Thyroid gland (tissue), 4 donors: ENCODE results near the gene OR6C6.

ENCODE experiments used
- POLR2A ChIP-seq, 2 donors: fragments of 450-650 bp; IDR thresholded peaks; one replicate each; pipeline ENCODE4 v1.6.1; 2017; ENCODE audit warnings: antibody characterized with exemption in 2 of 2, mild to moderate bottlenecking in 2 of 2, moderate library complexity in 1 of 2
- TF ChIP-seq, protein P1 (sequence below), 6 experiments: fragments of 200-600 bp in 3 of 6; fragments of 450-650 bp in 3 of 6; sonication (generic) in 3 of 6; IDR thresholded peaks; one replicate each; pipeline ENCODE4 v1.5.1; 2016 to 2019; ENCODE audit warnings: antibody characterized with exemption in 6 of 6, mild to moderate bottlenecking in 2 of 6, inconsistent platforms in 1 of 6, moderate library complexity in 1 of 6

DNA sequence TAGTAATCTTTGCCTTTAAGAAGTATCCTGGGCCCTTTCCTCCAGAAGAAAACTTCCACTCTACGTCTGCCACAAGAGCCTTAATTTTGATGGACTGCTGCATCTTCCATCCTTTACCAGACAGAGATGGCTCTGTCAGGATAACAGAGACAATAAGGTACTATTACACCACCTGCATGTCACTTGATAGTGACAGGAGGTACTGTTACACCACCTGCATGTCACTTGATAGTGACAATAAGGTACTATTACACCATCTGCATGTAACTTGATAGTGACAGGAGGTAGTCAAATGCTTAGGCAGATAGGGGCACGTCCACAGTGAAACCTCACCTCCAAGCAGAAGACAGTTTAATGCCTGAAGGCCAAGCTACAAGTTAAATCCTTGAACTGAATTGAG, 38.1 kb downstream of the OR6C6 start:
- TF ChIP-seq, protein P1, sequence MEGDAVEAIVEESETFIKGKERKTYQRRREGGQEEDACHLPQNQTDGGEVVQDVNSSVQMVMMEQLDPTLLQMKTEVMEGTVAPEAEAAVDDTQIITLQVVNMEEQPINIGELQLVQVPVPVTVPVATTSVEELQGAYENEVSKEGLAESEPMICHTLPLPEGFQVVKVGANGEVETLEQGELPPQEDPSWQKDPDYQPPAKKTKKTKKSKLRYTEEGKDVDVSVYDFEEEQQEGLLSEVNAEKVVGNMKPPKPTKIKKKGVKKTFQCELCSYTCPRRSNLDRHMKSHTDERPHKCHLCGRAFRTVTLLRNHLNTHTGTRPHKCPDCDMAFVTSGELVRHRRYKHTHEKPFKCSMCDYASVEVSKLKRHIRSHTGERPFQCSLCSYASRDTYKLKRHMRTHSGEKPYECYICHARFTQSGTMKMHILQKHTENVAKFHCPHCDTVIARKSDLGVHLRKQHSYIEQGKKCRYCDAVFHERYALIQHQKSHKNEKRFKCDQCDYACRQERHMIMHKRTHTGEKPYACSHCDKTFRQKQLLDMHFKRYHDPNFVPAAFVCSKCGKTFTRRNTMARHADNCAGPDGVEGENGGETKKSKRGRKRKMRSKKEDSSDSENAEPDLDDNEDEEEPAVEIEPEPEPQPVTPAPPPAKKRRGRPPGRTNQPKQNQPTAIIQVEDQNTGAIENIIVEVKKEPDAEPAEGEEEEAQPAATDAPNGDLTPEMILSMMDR (IDR thresholded peaks at IDR 0.05): no peak
- TF ChIP-seq POLR2A (IDR thresholded peaks at IDR 0.05): no peak
